ENCODE data around the gene FBXO33.

The FBXO33 gene

DNA sequence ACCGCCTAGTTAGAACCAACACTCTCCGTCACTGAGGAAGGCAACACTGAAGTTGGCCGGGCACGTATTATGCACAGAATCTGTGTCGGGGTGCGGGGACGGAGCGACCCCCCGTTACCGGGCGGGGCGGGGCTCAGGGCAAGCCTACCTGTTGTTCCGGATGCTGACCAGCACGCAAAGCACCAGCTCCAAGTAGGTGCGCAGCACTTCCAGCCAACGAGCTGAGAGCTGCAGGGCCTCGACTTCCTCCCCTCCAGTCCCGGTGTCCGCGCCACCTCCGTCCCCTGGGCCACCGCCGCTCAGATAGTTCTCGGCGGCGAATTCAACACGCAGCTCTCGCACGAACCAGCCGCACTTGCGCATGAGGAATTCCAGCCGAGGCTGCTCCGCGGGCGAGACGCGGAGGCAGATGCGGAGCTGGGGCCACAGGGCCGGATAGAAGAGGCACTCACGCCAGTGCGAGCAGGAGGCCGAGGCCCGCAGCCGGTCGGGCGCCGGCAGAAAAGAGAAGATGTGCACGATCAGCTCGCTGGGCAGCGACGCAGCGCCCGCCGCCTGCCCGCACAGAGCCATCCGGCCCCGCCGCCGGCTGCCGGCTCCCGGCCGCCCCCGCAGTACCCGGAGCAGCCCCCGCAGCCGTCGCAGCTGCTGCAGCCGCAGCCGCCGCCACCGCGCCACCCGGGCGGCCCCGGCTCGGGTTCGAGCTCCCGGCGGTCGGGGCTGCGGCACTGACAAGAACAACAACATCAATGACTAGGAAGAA, 636 bp downstream of the FBXO33 start:
- DNase-seq (ENCODE audit: low read depth): peak; percentile 74
- TF ChIP-seq, protein P1, sequence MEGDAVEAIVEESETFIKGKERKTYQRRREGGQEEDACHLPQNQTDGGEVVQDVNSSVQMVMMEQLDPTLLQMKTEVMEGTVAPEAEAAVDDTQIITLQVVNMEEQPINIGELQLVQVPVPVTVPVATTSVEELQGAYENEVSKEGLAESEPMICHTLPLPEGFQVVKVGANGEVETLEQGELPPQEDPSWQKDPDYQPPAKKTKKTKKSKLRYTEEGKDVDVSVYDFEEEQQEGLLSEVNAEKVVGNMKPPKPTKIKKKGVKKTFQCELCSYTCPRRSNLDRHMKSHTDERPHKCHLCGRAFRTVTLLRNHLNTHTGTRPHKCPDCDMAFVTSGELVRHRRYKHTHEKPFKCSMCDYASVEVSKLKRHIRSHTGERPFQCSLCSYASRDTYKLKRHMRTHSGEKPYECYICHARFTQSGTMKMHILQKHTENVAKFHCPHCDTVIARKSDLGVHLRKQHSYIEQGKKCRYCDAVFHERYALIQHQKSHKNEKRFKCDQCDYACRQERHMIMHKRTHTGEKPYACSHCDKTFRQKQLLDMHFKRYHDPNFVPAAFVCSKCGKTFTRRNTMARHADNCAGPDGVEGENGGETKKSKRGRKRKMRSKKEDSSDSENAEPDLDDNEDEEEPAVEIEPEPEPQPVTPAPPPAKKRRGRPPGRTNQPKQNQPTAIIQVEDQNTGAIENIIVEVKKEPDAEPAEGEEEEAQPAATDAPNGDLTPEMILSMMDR (IDR thresholded peaks at IDR 0.05; ENCODE audit: insufficient read depth, low read depth, low read length, missing control alignments): no peak
- peak overlapping the region; percentile 95 for H3K4me3 ChIP-seq (ENCODE audit: low read depth, low read length)

DNA sequence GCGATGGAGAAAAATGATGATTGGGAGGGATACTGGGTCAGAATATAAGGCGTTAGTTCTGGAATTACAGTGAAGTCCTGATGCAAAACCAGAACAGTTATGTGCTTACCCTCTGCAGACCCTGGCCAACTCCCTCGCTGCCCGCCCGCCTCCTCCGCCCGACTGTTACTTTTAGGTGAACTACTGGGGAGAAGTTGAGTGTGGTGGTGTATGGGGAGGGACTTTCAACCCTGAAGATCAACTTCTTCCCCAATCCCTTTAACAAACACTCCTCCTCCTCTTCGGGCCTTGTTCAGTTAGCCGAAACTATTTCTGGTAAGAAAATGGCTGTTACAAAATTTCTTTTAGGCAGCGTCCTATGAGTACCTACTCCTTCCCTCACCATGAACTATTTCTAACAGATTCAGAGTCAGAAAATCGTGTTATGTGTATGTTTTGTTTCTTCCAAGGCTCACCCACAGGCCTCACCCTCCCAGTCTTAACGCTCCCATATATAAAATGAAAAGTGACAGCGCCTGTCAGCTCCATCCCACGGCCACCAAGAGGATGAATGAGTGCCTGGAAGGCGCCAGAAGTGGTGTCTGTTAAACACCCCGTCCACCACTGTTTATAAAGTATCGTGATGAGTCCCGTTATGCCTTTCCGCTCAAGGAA, 1.3 kb downstream of the FBXO33 start:
- TF ChIP-seq, protein P1 (IDR thresholded peaks at IDR 0.05; ENCODE audit: insufficient read depth, low read depth, low read length, missing control alignments): no peak
- peak overlapping the region; percentile 95 for H3K4me3 ChIP-seq (ENCODE audit: low read depth, low read length)
- DNase-seq (ENCODE audit: low read depth): peak; percentile 21

DNA sequence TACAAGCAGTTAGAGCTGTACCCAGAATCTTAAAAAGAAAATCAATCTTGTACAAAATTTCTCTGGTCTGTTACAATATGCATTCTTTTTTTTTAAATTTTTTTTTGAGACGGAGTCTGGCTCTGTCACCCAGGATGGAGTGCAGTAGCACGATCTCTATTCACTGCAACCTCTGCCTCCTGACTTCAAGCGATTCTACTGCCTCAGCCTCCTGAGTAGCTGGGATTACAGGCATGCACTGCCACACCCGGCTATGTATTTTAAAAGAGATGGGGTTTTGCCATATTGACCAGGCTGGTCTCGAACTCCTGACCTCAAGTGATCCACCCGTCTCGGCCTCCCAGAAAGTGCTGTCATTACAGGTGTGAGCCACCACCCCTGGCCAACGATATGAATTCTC, 4.1 kb downstream of the FBXO33 start:
- no peak for DNase-seq (ENCODE audit: low read depth)
- TF ChIP-seq, protein P1 (IDR thresholded peaks at IDR 0.05; ENCODE audit: insufficient read depth, low read depth, low read length, missing control alignments): no peak
- H3K4me3 ChIP-seq (ENCODE audit: low read depth, low read length): no peak overlapping the region

DNA sequence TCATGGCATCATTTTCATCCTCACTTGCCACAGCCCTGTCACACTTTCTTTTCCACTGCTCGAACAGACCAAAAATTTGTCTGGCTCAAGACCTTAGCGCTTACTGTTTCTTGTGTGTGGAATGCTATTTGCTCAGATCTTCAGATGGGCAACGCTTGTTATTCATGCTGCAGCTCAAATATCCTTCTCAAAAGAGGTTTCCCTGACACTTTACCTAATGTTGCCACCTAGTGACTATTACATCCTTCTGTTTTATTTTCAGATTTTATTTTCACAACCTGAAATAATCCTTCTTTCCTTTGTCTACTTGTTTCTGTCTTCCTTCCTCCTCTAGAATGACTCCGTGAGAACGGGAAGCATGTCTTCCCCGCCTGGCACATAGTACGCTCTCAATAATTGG, 5.6 kb downstream of the FBXO33 start:
- TF ChIP-seq, protein P1 (IDR thresholded peaks at IDR 0.05; ENCODE audit: insufficient read depth, low read depth, low read length, missing control alignments): no peak
- peak; percentile 35 for DNase-seq (ENCODE audit: low read depth)
- H3K4me3 ChIP-seq (ENCODE audit: low read depth, low read length): no peak overlapping the region

DNA sequence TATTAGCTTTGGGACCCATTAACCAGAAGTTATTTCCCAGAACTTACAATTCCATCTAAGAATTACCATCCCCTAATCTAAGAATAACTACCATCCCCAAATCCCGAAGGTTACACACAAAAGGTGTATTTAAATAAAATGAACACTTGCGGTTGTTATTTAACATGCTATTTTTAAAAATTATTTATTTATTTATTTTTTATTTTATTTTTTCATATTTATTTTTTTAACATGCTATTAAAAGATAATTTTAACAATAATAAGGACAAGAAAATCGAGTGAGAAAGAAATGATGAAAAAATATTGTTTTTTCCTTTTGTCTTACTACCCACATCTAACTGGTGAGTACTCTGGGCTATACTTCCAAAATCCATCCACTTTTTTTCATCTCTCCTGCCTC, 6.3 kb downstream of the FBXO33 start:
- TF ChIP-seq, protein P1 (IDR thresholded peaks at IDR 0.05; ENCODE audit: insufficient read depth, low read depth, low read length, missing control alignments): no peak
- H3K4me3 ChIP-seq (ENCODE audit: low read depth, low read length): no peak overlapping the region
- no peak for DNase-seq (ENCODE audit: low read depth)

DNA sequence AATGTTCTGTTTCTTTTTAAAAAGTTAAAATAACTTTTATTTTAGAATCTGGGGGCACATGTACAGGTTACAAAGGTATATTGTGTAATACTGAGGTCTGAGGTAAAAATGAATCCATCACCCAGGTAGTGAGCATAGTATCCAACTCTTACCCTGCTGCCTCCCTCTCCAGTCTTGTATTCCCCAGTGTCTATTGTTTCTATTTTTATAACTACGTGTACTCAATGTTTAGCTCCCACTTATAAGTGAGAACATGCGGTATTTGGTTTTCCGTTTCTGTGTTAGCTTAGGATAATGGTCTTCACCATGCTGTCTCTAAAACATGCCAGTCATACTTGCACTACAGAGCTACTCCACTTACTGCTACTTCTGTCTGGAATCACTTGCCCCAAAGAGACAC, 8.4 kb downstream of the FBXO33 start:
- TF ChIP-seq, protein P1 (IDR thresholded peaks at IDR 0.05; ENCODE audit: insufficient read depth, low read depth, low read length, missing control alignments): no peak
- no peak overlapping the region for H3K4me3 ChIP-seq (ENCODE audit: low read depth, low read length)
- DNase-seq (ENCODE audit: low read depth): no peak
